Activated B cell treated with CpG ODN at 0.5 μM for 24 hours (primary cell): Measurements from ENCODE around the gene ABLIM2. TPM values are rescaled to one million over a fixed set of nuclear protein-coding genes. Genes with fewer than 3 reads are reported as not detected.

ENCODE experiments used
- ATAC-seq: fragments of 200-7000 bp; cut with Tn5 transposase; one replicate; pipeline ENCODE4 v1.10.0; 2021; ENCODE audit warnings: low read depth, mild to moderate bottlenecking, moderate library complexity
- CTCF ChIA-PET: fragments of 350-600 bp; sonication (Branson Sonifier 250); formaldehyde crosslinking; loops from one replicate; lab custom pipeline; 2021; ENCODE audit warnings: antibody characterized with exemption; lab: Charles Lee
- POLR2A ChIA-PET: fragments of 350-600 bp; sonication (Branson Sonifier 250); formaldehyde crosslinking; loops from one replicate; lab custom pipeline; 2021; ENCODE audit warnings: antibody characterized with exemption; lab: Charles Lee
- DNase-seq: peaks from one replicate; pipeline ENCODE4 v3.0.0; 2022
- H3K27ac Mint-ChIP-seq: one replicate; pipeline ENCODE4 v1.8.0; 2020; ENCODE audit warnings: mixed read lengths
- H3K27me3 Mint-ChIP-seq: one replicate; pipeline ENCODE4 v1.8.0; 2021; ENCODE audit warnings: mixed read lengths
- H3K36me3 Mint-ChIP-seq: one replicate; pipeline ENCODE4 v1.8.0; 2021; ENCODE audit warnings: low read depth, mixed read lengths
- H3K4me1 Mint-ChIP-seq: one replicate; pipeline ENCODE4 v1.8.0; 2021; ENCODE audit warnings: mixed read lengths
- H3K4me3 Mint-ChIP-seq: one replicate; pipeline ENCODE4 v1.8.0; 2020; ENCODE audit warnings: mild to moderate bottlenecking, mixed read lengths
- H3K9me3 Mint-ChIP-seq: one replicate; pipeline ENCODE4 v1.8.0; 2020; ENCODE audit warnings: mixed read lengths
- intact Hi-C: fragments of 100-400 bp; cut with micrococcal nuclease; formaldehyde crosslinking; loops from one replicate; pipeline ENCODE4 v1.15.1; 2024
- total RNA-seq: library from RNA; stranded (reverse); gene quantifications from 2 replicates; pipeline ENCODE4 v1.2.3, GENCODE V29; 2022
- TF ChIP-seq, protein P1 (sequence below): fragments of 200-600 bp; IDR thresholded peaks from one replicate; pipeline ENCODE4 v1.8.0; 2022; ENCODE audit warnings: antibody characterized with exemption, mild to moderate bottlenecking

ABLIM2 gene
- total RNA-seq, 1 donor from 2014 or later = 5.2 TPM

DNA sequence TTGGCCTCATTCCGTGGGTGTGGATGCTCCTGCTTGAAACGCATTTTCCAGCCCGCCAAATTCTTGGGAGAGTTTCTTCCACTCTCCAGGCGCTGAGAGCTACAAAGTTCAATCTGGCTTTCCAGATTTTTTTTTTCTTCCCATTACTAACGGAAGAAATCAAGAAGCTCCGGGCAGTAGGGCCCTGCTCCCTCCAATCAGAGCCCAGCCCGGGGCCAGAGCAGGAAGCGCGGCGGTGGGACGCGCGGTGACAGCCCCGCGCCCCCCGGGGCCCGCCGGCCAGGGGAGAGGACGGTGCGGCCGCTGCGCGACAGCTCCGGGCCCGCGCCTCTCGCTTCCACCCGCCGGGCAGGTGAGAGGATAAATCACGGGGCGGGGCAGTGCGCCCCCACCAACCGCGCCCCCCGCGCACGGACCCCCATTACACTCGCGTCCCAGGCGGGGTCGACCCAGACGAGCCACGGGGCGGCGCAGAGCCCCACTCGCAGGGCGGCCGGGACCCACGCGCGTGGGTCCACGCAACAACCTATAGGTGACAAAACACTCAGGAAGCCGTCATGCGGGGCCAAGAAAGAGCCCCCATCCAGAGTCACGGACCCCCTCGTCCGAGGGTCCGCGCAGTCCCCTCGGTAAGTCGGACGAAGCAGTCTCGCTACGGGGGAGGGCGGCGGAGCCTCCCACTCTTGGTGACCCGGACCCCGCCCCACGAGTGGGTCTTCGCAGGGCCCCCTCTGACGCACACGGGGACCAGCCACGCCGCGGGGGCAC is 219.8 kb downstream of the ABLIM2 start:
- peak overlapping the region; percentile 41 for H3K4me3 Mint-ChIP-seq
- TF ChIP-seq, protein P1, sequence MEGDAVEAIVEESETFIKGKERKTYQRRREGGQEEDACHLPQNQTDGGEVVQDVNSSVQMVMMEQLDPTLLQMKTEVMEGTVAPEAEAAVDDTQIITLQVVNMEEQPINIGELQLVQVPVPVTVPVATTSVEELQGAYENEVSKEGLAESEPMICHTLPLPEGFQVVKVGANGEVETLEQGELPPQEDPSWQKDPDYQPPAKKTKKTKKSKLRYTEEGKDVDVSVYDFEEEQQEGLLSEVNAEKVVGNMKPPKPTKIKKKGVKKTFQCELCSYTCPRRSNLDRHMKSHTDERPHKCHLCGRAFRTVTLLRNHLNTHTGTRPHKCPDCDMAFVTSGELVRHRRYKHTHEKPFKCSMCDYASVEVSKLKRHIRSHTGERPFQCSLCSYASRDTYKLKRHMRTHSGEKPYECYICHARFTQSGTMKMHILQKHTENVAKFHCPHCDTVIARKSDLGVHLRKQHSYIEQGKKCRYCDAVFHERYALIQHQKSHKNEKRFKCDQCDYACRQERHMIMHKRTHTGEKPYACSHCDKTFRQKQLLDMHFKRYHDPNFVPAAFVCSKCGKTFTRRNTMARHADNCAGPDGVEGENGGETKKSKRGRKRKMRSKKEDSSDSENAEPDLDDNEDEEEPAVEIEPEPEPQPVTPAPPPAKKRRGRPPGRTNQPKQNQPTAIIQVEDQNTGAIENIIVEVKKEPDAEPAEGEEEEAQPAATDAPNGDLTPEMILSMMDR = no peak
- ChIA-PET CTCF (no interaction called here), POLR2A (no interaction called here)
- no peaks in the 10 kb centered on the region for H3K9me3 Mint-ChIP-seq
- no peaks in the 10 kb centered on the region for H3K36me3 Mint-ChIP-seq
- H3K27me3 Mint-ChIP-seq = peaks cover 49% of the 10 kb centered on the region
- intact Hi-C loops = no loop called here
- H3K4me1 Mint-ChIP-seq = peaks cover 9% of the 10 kb centered on the region
- ATAC-seq (no peak), DNase-seq (no peak)
- H3K27ac Mint-ChIP-seq = no peak overlapping the region

DNA sequence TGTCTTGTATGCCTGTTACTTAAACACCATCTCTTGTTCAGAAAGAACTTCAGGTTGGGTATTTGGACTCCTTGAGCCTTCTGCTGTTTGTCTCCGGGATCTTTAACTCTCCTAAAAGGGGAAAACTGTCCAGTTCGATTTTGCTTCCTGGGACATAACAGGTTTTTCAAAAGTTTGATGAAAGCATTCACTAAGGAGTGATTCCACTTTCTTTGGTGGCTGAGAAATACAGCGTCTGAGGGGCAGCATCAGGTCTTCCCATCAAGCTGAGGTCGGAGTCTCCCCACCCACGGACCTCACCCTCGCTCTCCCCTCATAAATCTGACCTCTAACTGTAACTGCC is 220.4 kb downstream of the ABLIM2 start:
- no peak for ATAC-seq
- CTCF ChIA-PET = no interaction called here

DNA sequence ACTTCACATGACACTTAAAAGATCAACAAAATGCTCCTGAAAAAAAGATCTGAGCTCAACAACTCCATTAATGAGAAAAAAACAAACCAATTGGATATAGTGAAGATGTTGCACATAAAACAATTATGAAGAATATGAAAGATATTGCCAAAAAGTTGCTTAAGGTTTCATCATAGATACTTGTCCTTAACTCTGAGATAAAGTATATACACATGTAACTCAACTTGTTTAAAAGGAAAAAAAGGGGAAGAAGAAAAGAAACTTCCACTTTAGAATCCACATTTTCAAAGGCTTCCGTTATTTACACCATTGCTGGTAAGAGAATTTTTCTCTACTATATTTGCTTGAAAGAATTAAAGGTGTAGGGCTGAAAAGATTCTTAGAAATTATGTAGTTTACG is 221.6 kb downstream of the ABLIM2 start:
- H3K27me3 Mint-ChIP-seq = peaks cover 57% of the 10 kb centered on the region
- H3K4me3 Mint-ChIP-seq = no peak overlapping the region
- no peaks in the 10 kb centered on the region for H3K36me3 Mint-ChIP-seq

More for the DNA sequence above, 220.4 kb downstream of the ABLIM2 start:
- no peak for DNase-seq
- POLR2A ChIA-PET = no interaction called here
- Mint-ChIP-seq H3K27ac (no peak overlapping the region), H3K9me3 (no peaks in the 10 kb centered on the region), H3K27me3 (peaks cover 53% of the 10 kb centered on the region), H3K36me3 (no peaks in the 10 kb centered on the region), H3K4me3 (peak overlapping the region; percentile 41), H3K4me1 (peaks cover 9% of the 10 kb centered on the region)
- TF ChIP-seq, protein P1 = no peak
- intact Hi-C loops = no loop called here

DNA sequence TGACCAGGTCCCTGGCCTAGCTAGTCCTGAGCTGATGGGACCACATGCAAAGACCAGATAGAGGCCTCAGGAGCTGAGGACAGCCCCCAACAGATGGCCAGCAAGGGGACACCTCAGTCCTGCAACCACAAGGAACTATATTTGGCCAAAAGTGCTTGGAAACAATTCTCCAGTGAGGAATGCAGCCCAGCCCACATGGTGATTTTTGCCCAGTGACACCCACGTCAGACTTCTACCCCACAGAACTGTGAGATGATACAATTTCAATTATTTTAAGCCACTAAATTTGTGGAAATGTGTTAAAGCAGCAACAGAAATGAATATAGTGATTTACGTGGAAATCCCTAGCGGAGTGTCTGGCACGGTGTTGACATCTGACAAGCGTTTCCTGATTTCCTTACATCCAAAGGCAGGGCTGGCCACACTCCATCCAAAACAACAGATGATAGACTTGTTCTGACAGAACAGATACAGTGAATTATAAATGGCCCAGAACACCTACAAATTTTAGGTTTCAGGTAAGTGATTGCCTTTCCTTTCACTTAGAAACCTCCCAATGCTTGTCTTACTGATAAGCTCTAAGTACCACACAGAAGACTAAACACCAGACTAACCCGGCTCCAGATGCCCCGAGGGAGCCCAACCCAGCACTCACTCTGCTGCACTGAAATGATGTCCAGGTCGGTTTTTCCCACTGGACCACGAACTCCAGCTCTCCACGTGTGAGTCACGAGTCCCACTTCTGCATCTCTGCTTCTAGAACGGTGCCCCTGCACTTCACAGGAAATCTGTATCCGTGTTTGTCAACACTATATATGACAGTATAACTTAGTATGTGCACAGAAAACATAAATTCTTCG is 224.7 kb downstream of the ABLIM2 start:
- no peaks in the 10 kb centered on the region for H3K9me3 Mint-ChIP-seq
- intact Hi-C loops = no loop called here
- DNase-seq (no peak), ATAC-seq (no peak)
- peaks cover 56% of the 10 kb centered on the region for H3K27me3 Mint-ChIP-seq
- H3K4me1 Mint-ChIP-seq = peaks cover 6% of the 10 kb centered on the region
- ChIA-PET CTCF (no interaction called here), POLR2A (no interaction called here)
- H3K27ac Mint-ChIP-seq = no peak overlapping the region
- TF ChIP-seq, protein P1 = no peak
- H3K4me3 Mint-ChIP-seq = no peak overlapping the region
- no peaks in the 10 kb centered on the region for H3K36me3 Mint-ChIP-seq

More for the DNA sequence above, 221.6 kb downstream of the ABLIM2 start:
- ChIA-PET POLR2A (no interaction called here), CTCF (no interaction called here)
- H3K9me3 Mint-ChIP-seq = no peaks in the 10 kb centered on the region
- no peak for DNase-seq
- H3K4me1 Mint-ChIP-seq = peaks cover 9% of the 10 kb centered on the region
- TF ChIP-seq, protein P1 = no peak
- intact Hi-C loops = no loop called here
- ATAC-seq = no peak
- no peak overlapping the region for H3K27ac Mint-ChIP-seq

DNA sequence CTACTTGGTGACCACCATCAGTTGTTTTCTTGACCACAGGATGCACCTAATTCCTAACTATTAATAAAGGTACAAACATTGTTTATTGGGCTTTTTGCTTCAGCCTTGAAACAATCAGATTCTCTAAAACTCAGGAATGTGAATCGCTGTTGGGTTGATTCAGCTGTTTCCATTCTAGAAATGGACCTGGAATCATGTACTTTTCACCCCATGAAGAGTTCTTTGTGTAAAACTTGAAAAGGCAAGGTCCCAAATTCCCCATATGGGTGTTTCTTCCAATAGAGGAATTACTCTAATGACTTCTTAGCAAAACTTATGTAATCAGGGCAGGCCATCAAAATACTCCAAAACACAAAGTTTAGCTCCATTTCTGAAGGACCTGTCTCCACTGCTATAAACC is 226.3 kb downstream of the ABLIM2 start:
- CTCF ChIA-PET = no interaction called here
- ATAC-seq (no peak), DNase-seq (no peak)
- H3K27me3 Mint-ChIP-seq = peaks cover 45% of the 10 kb centered on the region
- no peaks in the 10 kb centered on the region for H3K36me3 Mint-ChIP-seq
- POLR2A ChIA-PET = no interaction called here
- no peaks in the 10 kb centered on the region for H3K4me1 Mint-ChIP-seq
- intact Hi-C loops = no loop called here
- H3K9me3 Mint-ChIP-seq = no peaks in the 10 kb centered on the region
- no peak overlapping the region for H3K27ac Mint-ChIP-seq
- TF ChIP-seq, protein P1 = no peak
- no peak overlapping the region for H3K4me3 Mint-ChIP-seq
